HG03066 (cell line): Measurements from ENCODE around the gene NTF3.
"Not testable (repeated sequence)": the region's sequence is repeated elsewhere in the genome, so short reads cannot be mapped to it uniquely, and the experiment has no call there.

Experiments
- ATAC-seq: cut with Tn5 transposase; IDR thresholded peaks from one replicate; pipeline ENCODE4 v1.9.1; 2021; ENCODE audit warnings: low read depth; ENCODE audit not compliant: unreplicated experiment

The NTF3 gene

GRCh38 chr12:5524116-5524768 is 92.3 kb downstream of the NTF3 start:
- ATAC-seq = no peak

DNA sequence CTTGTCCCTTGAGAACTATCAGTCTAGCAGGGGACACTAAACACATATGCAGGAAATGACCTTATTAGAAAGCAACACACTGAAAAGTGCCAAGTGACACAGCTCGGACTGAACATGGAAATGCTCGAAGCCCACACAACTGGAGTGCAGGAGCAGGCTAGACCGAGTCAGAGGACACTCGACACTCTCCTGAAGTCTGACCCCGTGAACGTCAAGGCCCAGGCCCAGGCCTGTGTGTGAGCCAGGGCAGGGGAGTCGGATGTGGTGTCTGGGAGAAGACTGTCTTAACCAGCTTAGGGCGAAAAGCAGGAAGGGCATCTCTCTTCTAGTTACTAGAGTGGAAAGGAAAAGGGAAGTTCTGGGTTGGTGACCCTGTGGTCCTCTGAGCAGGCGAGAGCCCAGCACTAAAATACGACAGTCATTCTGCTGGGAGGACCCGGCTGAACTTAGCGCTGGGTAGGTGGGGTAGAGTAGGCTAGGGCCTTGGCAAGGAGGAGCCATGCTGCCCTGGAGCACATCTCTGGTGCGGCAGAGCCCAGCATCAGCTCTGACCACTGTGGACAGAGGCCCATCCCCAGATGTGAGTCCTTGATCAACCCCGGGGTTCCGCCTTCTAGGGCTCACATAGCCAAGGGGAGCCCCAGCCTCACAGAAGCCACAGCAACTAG is 93.0 kb downstream of the NTF3 start:
- ATAC-seq = no peak

- no peak for ATAC-seq
Observed at GRCh38 chr12:5525783-5526367, 94.0 kb downstream of the NTF3 start.

GRCh38 chr12:5533368-5533767 is 101.5 kb downstream of the NTF3 start:
- ATAC-seq = no peak

DNA sequence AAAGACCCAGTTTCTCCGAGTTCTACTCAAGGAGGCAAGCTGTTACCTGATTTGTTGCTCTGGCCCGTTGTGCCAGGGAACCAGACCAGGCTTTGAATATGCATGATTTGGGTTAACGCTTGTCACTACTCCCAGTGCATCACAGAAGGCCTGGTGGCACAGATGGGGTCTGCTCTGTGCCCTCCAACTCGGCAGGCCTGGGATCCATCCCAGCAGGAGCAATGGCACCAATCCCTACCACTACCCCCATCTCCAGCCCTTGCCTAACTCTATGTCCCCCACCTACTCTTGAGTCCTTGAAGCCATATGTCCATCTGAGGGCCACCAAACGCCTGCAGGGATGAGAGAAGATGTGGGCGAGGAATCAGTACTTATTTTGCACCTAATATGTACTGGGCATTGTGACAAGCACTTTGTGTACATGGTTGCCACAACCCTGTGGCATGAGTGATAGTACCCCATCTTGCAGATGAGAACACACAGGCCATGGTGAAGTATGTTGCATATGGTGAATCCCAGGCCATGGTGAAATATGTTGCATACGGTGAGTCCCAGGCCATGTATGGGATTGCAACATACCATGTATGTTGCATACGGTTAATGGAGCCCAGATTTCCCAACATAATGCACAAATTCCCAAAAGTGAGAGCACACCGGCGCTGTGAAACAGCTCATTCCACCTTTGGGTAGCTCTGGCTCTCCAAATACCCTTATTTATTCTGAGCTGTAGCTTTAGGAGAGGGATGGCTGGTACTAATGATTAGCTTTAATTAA is 102.7 kb downstream of the NTF3 start:
- no peak for ATAC-seq

GRCh38 chr12:5535541-5535940 is 103.6 kb downstream of the NTF3 start:
- ATAC-seq = no peak

- not testable (repeated sequence) for ATAC-seq
Observed at GRCh38 chr12:5537026-5537615, 105.2 kb downstream of the NTF3 start.

- ATAC-seq = no peak
Observed at GRCh38 chr12:5537771-5538170, 105.9 kb downstream of the NTF3 start.
